Keratinocyte (primary cell): Measurements from ENCODE around the gene CHAF1B. TPM values are rescaled to one million over a fixed set of nuclear protein-coding genes. Genes with fewer than 3 reads are reported as not detected.

Experiments used
- DNase-seq: peaks from one replicate; pipeline ENCODE4 v3.0.0-alpha.2; 2011; ENCODE audit warnings: low read depth, missing footprints, low spot score
- FAIRE-seq: peaks from 2 replicates; lab custom pipeline; 2011; peaks lifted over from hg19 to GRCh38; lab: Jason Lieb, UNC
- H2AFZ ChIP-seq: 2 replicates; pipeline ENCODE4 v1.6.0; 2012; ENCODE audit warnings: low read length, control low read depth, inconsistent platforms; ENCODE audit not compliant: control insufficient read depth
- H3K27ac ChIP-seq: 2 replicates; pipeline ENCODE4 v1.5.1; 2011; ENCODE audit warnings: low read length; ENCODE audit not compliant: control insufficient read depth, insufficient read depth
- H3K27me3 ChIP-seq: 3 replicates; pipeline ENCODE4 v1.6.0; 2011; ENCODE audit warnings: low read length; ENCODE audit not compliant: control insufficient read depth, insufficient read depth; ENCODE audit errors: extremely low read depth
- H3K36me3 ChIP-seq, 2 experiments: 2 replicates in 1 of 2; 3 replicates in 1 of 2; pipeline ENCODE4 v1.5.1; 2011; ENCODE audit warnings: low read length in 2 of 2, mild to moderate bottlenecking in 1 of 2; ENCODE audit not compliant: control insufficient read depth in 2 of 2, insufficient read depth in 2 of 2; ENCODE audit errors: extremely low read depth in 1 of 2
- H3K4me1 ChIP-seq: 3 replicates; pipeline ENCODE4 v1.5.1; 2011; ENCODE audit warnings: low read length; ENCODE audit not compliant: control insufficient read depth, insufficient read depth; ENCODE audit errors: extremely low read depth
- H3K4me2 ChIP-seq: 3 replicates; pipeline ENCODE4 v1.6.0; 2011; ENCODE audit warnings: low read depth, low read length; ENCODE audit not compliant: control insufficient read depth, insufficient read depth; ENCODE audit errors: extremely low read depth
- H3K4me3 ChIP-seq, 3 experiments: fragments of 200-600 bp in 1 of 3; sonication (generic) in 1 of 3; 2 replicates in 2 of 3; 3 replicates in 1 of 3; pipeline ENCODE4 v1.5.1; 2011 to 2016; ENCODE audit warnings: low read length in 3 of 3, mild to moderate bottlenecking in 3 of 3, control low read depth in 2 of 3, inconsistent platforms in 1 of 3, low read depth in 1 of 3, mixed read lengths in 1 of 3, mixed run types in 1 of 3, moderate library complexity in 1 of 3; ENCODE audit not compliant: control insufficient read depth in 2 of 3, insufficient read depth in 2 of 3; ENCODE audit errors: extremely low read depth in 1 of 3
- H3K79me2 ChIP-seq: 2 replicates; pipeline ENCODE4 v1.6.0; 2012; ENCODE audit warnings: low read length; ENCODE audit not compliant: control insufficient read depth, insufficient read depth
- H3K9ac ChIP-seq: 3 replicates; pipeline ENCODE4 v1.6.0; 2011; ENCODE audit warnings: low read length; ENCODE audit not compliant: control insufficient read depth, insufficient read depth; ENCODE audit errors: extremely low read depth
- H3K9me1 ChIP-seq: 3 replicates; pipeline ENCODE4 v1.6.0; 2011; ENCODE audit warnings: low read length; ENCODE audit not compliant: control insufficient read depth, insufficient read depth; ENCODE audit errors: extremely low read depth
- H3K9me3 ChIP-seq: 2 replicates; pipeline ENCODE4 v1.5.1; 2012; ENCODE audit warnings: low read depth, low read length; ENCODE audit not compliant: control insufficient read depth
- H4K20me1 ChIP-seq: 3 replicates; pipeline ENCODE4 v1.6.0; 2011; ENCODE audit warnings: low read length; ENCODE audit not compliant: control insufficient read depth, insufficient read depth; ENCODE audit errors: extremely low read depth
- EZH2 ChIP-seq: IDR thresholded peaks from one replicate; pipeline ENCODE4 v1.6.1; 2012; ENCODE audit warnings: inconsistent platforms, mild to moderate bottlenecking, low read length, moderate library complexity
- dilution Hi-C: fragments of 300-500 bp; cut with MboI; formaldehyde crosslinking; loops from one replicate; pipeline ENCODE4 v1.7.0; 2020; ENCODE audit warnings: low sequenced_read_pairs; ENCODE audit not compliant: extremely low pct_ligation_motif_present
- polyA plus RNA-seq, 5 experiments: library from polyadenylated mRNA; depleted of rRNA in 3 of 5; stranded (reverse) in 3 of 5; stranded (forward) in 1 of 5; unstranded in 1 of 5; fragments of >200 nt; gene quantifications; 1 replicate in 1 of 5; 2 replicates in 3 of 5; 3 replicates in 1 of 5; pipeline versions ENCODE4 v1.2.1 to v1.2.3, GENCODE V29; 2011 to 2012; ENCODE audit warnings: missing spikeins in 2 of 5, low read depth in 1 of 5, low replicate concordance in 1 of 5
- TF ChIP-seq, protein P1 (sequence below), 3 experiments: IDR thresholded peaks in 1 of 3; conservative IDR thresholded peaks in 1 of 3; optimal IDR thresholded peaks in 1 of 3; 2 replicates in 2 of 3; 3 replicates in 1 of 3; pipeline versions ENCODE3 to v1.5.1; 2011; ENCODE audit warnings: low read length in 3 of 3, mild to moderate bottlenecking in 3 of 3, moderate library complexity in 2 of 3, control low read depth in 1 of 3, inconsistent platforms in 1 of 3; ENCODE audit not compliant: insufficient read depth in 2 of 3; ENCODE audit errors: extremely low read depth in 1 of 3

CHAF1B gene
- polyA plus RNA-seq, 1 donor (not counting 4 experiments of a cell fraction or from before 2014, with no cell fraction given) = 6.8 TPM

DNA sequence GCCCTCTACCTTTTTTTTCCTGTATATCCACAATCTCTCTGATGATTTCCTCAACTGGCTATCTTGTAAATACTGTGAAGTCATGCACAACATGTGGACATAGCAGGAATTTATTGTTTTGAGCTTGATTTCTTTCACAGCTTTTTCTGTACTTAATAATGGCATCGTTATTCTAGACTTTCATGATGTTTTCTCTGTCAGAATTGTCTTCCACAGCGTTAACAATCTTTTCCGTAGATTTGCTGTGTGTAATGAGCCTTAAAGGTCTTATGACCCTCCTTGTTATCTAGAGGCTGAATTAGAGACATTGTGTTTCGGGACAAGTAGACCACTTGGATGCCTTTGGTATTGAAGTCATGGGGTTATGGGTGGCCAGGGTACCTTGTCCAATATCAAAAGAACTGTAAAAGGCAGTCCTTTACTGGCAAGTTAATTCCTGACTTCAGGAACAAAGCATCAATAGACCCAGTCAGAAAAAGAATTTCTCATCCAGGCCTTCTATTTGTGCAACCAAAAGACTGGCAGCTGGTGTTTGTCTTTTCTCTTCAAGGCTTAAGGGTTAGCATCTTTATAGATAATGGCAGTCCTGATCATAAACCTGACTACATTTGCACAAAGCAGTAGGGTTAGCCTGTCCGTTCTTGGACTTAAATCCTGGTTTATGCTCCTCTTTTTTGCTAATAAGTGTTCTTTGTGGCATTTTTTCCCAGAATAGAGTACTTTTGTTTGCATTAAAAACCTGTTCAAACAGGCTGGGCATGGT, 30.1 kb upstream of the CHAF1B start:
- Histone ChIP-seq H2AFZ (no peak overlapping the region), H3K4me3 (no peak overlapping the region), H3K9me1 (no peaks in the 10 kb centered on the region), H3K4me2 (no peak overlapping the region), H3K9ac (no peak overlapping the region), H4K20me1 (no peaks in the 10 kb centered on the region), H3K27me3 (no peaks in the 10 kb centered on the region), H3K36me3 (peaks cover 15 to 34% of the 10 kb centered on the region in 2 experiments), H3K79me2 (peaks cover 16% of the 10 kb centered on the region), H3K9me3 (no peaks in the 10 kb centered on the region), H3K27ac (no peak overlapping the region), H3K4me1 (no peaks in the 10 kb centered on the region)
- dilution Hi-C loops = no loop called here
- FAIRE-seq = no peak
- DNase-seq = no peak
- TF ChIP-seq, protein P1, sequence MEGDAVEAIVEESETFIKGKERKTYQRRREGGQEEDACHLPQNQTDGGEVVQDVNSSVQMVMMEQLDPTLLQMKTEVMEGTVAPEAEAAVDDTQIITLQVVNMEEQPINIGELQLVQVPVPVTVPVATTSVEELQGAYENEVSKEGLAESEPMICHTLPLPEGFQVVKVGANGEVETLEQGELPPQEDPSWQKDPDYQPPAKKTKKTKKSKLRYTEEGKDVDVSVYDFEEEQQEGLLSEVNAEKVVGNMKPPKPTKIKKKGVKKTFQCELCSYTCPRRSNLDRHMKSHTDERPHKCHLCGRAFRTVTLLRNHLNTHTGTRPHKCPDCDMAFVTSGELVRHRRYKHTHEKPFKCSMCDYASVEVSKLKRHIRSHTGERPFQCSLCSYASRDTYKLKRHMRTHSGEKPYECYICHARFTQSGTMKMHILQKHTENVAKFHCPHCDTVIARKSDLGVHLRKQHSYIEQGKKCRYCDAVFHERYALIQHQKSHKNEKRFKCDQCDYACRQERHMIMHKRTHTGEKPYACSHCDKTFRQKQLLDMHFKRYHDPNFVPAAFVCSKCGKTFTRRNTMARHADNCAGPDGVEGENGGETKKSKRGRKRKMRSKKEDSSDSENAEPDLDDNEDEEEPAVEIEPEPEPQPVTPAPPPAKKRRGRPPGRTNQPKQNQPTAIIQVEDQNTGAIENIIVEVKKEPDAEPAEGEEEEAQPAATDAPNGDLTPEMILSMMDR (optimal IDR thresholded peaks at IDR 0.05 in 1 of 3, IDR thresholded peaks at IDR 0.05 in 1 of 3, conservative IDR thresholded peaks at IDR 0.05 in 1 of 3; ENCODE audit: extremely low read depth in 1 of 3, insufficient read depth in 2 of 3, low read length in 3 of 3) = no peak
- no peak for TF ChIP-seq EZH2

DNA sequence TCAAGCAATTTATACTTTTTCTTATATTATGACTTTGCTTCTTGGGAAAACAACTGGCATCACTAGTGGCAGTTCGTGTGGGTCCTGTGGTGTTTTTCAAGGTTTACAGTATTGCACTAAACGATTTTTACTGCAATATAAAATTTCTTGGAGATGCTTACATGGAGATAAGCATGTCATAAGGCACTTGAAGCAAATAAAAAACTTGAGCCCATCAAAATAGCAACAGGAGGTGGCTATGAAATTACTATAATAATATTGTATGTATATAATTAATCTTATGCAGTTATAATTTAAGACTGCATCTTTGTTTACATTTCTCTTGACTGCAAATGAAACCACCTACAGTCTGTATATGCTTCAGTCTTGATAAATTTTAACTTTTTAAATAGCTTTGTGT, 29.3 kb upstream of the CHAF1B start:
- DNase-seq (no peak), FAIRE-seq (no peak)
- no peaks in the 10 kb centered on the region for H4K20me1 ChIP-seq
- H3K36me3 ChIP-seq = peaks cover 21 to 36% of the 10 kb centered on the region in 2 experiments
- no peak overlapping the region for H3K27ac ChIP-seq
- no peaks in the 10 kb centered on the region for H3K4me1 ChIP-seq
- no peak overlapping the region for H3K4me3 ChIP-seq
- H3K9me1 ChIP-seq = no peaks in the 10 kb centered on the region
- H3K4me2 ChIP-seq = no peak overlapping the region
- peaks cover 18% of the 10 kb centered on the region for H3K79me2 ChIP-seq
- no peak overlapping the region for H2AFZ ChIP-seq
- no peak overlapping the region for H3K9ac ChIP-seq
- TF ChIP-seq EZH2 = no peak
- TF ChIP-seq, protein P1 (optimal IDR thresholded peaks at IDR 0.05 in 1 of 3, IDR thresholded peaks at IDR 0.05 in 1 of 3, conservative IDR thresholded peaks at IDR 0.05 in 1 of 3; ENCODE audit: extremely low read depth in 1 of 3, insufficient read depth in 2 of 3, low read length in 3 of 3) = no peak
- dilution Hi-C loops = no loop called here
- no peaks in the 10 kb centered on the region for H3K9me3 ChIP-seq
- H3K27me3 ChIP-seq = no peaks in the 10 kb centered on the region
